NCI-H345 (cell line): ENCODE results near the gene ZFP1.
"Not testable (repeated sequence)": the region's sequence is repeated elsewhere in the genome, so short reads cannot be mapped to it uniquely, and the experiment has no call there.

Experiments
- DNase-seq: peaks from one replicate; lab custom pipeline; 2025; lab: John Stamatoyannopoulos, UW

Gene ZFP1

GRCh38 chr16:75113541-75114121, 34.7 kb upstream of the ZFP1 start:
- no peak for DNase-seq

DNA sequence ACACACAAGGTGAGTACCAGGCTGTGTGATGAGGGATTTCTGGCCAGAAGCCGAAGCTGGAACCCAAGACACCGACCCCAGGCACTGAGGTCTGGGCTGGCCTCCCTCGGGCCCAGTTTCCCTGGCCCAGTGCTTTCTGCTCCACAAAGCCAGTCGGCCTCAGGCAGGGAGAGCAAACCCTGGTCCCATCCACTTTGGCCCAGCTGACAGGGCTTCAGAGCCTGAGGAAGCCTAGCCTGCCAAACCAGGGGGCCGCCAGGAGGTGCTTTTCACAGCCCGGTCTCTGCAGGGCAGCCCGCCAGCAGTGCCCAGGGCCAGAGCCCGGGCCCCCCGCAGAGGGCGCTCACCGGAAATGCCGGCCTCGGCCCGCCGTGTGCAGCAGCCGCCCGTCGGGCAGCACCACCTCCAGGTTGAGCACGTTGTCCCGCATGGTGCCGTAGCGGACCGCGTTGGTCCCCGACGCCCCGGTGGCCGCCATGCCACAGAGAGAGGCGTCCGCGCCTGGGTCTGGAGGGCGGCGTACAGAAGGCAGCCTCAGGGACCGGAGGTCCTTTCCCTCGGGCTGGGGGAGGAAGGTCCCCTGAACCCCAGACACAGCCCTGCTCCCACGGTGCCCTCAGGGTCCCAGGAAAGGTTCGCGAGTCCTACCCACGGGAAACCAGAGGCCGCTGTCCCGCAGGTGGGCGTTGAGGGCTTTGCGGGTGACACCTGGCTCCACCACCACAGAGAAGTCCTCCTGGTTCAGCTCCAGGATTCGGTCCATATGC, 34.0 kb upstream of the ZFP1 start:
- DNase-seq: peak; percentile 4

DNA sequence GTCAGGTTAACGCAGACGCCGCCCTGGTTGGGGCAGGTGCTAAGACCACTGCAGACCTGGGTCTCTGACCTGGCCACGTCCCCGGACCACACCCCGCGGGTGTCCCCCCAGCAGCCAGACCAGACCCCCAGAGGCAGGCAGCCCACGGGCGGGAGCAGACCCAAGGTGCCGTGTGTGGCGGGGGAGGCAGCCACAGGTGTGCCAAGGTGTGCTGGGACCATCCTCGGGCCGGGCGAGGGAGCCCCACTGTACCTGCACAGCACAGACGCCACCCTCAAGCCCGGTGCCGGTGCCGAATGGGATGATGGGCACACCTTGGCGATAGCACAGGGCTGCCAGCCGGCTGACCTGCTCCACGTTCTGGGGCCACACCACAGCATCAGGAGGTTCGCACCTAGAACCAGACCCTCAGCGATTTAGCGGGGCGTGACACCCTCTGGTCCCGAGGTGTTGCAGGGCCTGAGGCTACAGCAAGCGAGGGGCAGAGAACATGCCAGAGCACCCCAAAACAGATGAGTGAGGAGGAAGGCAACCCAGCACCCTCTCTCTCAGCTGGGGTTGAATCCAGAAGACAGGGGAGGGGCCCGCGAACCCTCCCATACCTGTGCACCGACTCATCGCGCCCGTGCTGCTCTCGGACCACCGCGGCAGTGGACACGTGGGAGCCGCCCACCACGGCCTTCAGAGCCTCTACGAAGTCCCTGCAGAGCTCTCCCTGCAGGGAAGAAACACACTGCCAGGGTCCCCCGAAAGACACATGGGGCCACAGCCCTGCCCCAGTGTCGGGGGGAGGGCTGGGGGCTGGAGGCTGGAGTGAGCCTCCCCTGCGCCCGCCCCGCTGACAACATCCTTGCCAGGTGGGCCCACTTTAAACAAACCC, 33.1 kb upstream of the ZFP1 start:
- no peak for DNase-seq

DNA sequence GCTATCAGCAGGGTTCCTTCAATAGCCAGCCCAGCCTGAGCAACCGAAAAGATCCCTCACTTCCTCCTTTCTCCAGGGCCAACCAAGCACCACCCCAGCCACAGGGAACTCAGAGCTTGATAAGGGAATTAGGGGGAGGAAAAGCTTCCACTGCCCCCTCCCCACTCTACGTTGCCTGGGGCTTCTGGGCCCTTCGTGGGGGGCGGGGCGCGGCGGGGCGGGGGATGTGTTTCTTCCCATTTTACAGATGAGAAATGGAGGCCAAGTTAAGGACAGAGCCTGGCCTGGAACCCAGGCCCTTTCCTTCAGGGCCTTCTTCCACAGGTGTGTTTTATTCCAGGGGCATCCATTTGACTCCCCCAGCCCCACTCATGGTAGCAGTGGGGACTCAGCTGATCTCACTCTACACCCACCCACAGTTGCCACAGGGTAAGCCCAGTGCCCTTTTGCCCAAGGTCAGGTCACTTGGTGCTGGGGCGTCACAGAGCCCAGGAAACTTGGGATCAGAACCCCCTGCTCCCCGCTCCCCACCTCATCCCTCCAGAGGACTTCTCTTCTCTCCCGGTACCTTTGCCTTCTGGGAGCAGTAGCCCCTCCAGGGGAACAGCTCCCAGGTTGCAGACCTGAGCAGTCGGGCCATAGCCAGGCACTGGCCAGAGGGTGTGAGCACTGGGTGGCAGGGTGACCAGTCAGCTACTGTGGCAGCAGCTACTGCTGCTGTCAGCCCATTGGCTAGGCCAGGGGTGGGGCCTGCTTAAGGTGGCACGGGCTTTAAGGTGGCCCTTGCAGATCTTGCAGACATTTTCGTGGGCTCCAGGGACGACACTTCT, 32.0 kb upstream of the ZFP1 start, which contains the start of gene LDHD:
Gene LDHD, minus strand, starts transcription at position 700 of the 830 bp plus-strand sequence. Its CDS starts 60 bp downstream, at position 640.
- no peak for DNase-seq

DNA sequence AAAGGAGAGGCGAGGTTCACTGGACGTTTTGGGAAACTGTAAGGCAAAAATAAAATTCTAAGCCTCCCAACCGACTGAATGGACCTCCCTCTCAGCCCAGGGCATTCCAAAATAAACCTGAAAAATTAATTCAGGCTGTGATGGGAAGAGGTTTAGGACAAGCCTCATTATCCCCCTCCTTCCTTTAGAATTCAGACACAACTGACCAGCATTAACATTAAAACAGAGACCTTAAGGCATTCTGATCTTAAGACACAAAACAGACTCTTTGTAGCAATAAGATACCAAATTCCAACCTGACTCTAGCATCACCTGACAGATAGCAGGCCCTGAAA, 31.4 kb upstream of the ZFP1 start:
- DNase-seq: no peak

GRCh38 chr16:75118943-75119539, 29.3 kb upstream of the ZFP1 start:
- DNase-seq: no peak

DNA sequence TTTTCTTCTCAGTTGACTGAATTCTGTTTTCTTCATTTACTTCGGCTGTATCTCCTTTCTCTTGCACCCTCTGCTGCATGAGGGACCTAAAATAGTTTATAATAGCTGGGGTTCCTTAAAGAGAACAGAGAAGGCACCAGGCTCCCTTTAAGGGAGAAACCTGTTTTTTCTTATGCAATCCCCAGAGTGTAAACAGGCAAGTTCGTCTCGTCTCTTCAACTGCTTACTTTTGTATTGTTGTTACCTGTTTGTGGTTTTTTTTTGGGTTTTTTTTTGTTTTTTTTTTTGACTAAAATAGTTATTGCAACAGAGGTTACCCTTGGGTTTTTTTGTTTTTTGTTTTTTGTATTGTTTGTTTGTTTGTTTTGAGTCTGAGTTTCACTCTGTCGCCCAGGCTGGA, 28.1 kb upstream of the ZFP1 start:
- DNase-seq: no peak

DNA sequence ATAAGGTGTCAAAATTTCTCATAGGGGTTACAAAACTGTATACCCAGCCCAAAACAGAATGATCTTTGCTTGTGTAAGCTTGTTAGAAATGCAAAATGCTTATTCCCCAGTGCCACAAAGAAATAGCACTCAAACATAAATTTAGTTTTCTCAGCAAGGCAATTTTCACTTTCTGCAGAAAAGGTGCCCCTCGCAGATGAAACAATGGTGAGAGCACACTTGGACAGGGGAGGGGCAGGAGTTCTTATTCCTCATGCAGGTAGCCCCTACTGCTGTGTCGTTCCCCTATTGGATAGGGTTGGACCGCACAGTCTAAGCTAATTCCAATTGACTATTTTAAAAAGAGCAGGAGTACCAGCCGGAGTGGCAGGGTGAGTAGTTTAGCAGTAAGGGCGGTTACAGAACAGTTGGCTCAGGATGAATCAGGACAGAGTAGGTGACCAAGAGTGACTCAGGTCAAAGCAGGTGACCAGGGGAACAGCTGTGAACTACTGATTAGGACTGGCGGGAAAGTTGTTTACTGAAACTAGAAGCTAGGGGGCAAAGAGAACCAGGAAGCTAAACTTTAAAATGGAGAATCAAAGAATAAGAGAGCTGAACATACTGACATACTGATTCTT, 26.3 kb upstream of the ZFP1 start:
- no peak for DNase-seq

DNA sequence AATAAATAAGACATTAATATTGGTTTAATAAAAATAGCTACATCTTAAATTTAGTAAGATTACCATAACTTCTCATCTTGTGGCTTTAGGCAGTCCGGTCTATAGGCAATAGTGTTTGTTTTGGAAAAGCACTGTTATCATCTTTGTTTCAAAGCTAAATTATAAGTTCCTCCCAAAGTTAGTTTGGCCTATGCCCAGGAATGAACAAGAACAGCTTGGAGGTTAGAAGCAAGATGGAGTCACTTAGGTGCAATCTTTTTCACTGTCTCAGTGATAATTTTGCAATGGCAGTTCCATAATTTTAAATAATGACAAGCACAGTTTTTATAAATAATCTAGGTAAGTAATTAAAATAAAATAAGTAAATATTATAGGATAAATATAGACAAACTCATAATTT, 25.7 kb upstream of the ZFP1 start:
- no peak for DNase-seq

DNA sequence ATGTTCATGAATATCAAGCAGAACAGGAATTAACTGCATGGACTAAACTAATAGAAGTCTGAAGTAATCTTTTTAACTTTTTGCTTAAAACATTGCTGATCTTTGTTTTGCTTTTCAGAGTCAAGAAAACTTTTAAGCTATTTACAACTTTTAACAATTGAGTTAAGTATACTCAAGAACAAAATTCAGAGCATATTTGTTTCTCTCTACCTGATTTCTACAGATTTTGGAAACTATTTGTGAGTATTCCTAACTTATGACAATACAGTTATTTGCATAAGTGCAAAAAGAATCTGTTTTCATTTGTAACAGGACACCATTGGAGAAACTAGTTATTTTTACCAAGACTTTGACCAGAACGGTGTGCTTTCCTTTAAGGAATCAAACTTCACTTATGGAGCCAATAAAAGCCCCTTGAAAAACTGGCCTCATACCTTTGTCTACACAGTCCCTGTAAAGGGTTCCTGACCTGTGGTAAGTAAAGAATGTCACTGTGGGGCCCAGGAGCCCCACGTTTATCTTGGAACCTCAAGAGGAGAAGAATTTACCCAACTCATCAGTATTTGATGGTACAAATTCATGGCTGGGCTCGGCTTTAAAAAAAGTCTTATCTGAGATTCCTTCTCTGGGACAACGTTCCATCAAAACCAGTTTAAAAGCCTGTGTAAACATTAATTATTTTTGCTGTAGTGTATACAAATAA, 20.5 kb upstream of the ZFP1 start:
- DNase-seq: no peak

DNA sequence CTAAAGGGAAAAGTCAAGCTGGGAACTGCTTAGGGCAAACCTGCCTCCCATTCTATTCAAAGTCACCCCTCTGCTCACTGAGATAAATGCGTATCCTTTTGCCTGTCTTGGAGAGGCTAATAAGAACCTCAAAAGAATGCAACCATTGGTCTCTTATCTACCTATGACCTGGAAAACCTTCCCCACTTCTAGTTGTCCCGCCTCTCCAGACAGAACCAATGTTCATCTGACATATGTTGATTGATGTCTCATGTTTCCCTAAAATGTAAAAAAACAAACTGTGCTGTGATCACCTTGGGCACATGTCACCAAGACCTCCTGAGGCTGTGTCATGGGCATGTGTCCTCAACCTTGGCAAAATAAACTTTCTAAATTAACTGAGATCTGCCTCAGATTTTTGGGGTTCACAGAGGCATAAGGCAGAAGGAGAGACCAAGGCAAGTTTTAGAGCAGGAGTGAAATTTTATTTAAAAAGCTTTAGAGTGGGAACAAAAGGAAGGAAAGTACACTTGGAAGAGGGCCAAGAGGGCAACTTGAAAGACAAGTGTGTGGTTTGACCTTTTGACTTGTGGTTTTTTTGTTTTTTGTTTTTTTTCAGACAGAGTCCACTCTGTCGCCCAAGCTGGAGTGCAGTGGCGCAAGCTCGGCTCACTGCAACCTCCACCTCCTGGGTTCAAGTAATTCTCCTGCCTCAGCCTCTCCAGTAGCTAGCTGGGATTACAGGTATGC, 18.7 kb upstream of the ZFP1 start:
- DNase-seq: not testable (repeated sequence)

DNA sequence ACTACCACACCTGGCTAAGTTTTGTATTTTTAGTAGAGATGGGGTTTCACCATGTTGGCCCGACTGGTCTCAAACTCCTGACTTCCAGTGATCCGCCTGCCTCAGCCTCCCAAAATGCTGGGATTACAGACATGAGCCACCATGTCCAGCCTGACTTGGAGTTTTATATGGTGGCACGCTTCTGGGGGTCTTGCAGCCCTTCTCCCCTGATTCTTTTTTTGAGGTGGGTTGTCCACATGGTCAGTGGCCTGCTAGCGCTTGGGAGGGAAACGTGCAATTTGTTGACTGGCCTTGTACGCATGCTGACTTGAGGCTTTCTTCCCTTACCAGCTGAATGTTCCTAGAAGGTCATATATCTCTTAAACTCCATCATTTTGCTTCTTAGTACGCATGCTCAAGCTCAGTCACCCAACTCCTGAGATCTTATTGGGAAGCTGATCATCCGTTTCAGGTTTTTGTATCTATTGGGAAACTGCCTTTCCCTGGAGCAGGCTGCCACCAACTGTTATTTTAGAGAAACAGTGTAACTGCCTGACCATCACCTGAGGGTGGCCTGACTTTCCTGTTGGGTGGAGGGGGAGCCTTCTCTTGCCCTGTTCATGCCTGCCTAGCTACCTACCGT, 18.1 kb upstream of the ZFP1 start:
- no peak for DNase-seq

DNA sequence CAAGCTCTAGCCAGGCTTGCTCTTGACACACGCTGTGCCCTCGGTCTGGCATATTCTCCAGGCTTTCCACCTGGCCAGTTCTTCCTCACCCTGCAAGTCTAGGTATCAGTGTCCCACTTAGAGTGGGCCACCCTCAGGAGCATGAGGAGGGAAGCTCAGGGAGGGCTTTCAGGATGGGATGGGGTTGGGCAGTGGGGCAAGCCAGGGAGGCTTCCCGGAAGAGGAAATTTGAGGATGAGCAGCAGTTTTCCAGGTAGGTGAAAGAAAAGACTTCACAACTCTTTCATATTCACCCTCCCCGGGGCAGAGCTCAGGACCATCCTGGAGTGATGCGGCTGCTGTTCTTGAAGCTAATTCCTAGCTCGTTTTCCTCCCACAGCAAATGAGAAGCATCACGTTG, 17.2 kb upstream of the ZFP1 start:
- DNase-seq: no peak

DNA sequence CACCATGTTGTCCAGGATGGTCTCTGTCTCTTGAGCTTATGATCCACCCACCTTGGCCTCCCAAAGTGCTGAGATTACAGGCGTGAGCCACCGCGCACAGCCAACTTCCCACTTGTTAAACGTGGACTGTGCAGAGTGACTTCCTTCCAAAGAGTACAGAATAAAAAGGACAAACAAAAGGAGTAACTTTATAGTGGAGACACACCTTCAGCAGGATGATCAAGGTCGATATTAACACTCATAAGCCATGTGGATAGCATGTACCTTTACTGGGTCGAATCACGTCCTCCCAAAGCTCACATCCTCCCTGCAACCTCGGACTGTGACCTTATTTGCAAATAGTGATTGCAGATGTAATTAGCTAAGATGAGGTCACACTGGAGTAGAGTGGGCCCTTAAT, 10.1 kb upstream of the ZFP1 start:
- no peak for DNase-seq

DNA sequence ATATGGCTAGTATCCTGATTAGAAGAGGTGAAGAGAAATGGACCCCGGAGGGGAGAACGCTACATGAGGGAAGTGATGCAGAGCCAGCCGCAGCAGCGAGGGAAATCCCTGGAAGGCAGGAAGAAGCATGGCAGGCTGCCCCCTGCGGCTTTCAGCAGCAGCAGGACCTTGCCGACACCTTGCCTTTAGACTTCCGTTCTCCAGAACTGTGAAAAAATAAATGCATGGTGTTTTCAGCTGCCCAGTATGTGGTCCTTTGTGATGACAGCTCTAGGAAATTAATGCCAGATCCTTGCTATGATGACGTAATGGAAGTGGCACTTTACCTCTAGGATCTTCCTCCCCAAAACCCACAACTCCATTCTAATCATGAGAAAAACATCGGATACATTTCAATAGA, 9.7 kb upstream of the ZFP1 start:
- DNase-seq: no peak

- no peak for DNase-seq
These were observed 8.8 kb upstream of the ZFP1 start for GRCh38 chr16:75139498-75139897.

- DNase-seq: no peak
These were observed 4.4 kb upstream of the ZFP1 start for GRCh38 chr16:75143941-75144340.

GRCh38 chr16:75147968-75148310, 385 bp upstream of the ZFP1 start:
- DNase-seq: no peak

GRCh38 chr16:75151798-75152197, 3.5 kb downstream of the ZFP1 start:
- DNase-seq: no peak

GRCh38 chr16:75152635-75153034, 4.3 kb downstream of the ZFP1 start:
- no peak for DNase-seq
